SK-N-DZ (cell line): ENCODE data around the gene ZNF845.
"Not testable (repeated sequence)": the region's sequence is repeated elsewhere in the genome, so short reads cannot be mapped to it uniquely, and the experiment has no call there.

Experiments used
- DNase-seq: peaks from one replicate; pipeline ENCODE4 v3.0.0-alpha.2; 2015; ENCODE audit warnings: low spot score

Gene ZNF845

DNA sequence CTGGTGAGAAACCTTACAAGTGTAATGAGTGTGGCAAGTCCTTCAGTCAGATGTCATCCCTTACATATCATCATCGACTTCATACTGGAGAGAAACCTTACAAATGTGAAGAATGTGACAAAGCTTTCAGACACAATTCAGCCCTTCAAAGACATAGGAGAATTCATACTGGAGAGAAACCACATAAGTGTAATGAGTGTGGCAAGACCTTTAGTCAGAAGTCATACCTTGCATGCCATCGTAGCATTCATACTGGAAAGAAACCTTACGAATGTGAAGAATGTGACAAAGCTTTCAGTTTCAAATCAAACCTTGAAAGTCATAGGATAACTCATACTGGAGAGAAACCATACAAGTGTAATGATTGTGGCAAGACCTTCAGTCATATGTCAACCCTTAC, 47.8 kb downstream of the ZNF845 start:
- DNase-seq, result no peak

DNA sequence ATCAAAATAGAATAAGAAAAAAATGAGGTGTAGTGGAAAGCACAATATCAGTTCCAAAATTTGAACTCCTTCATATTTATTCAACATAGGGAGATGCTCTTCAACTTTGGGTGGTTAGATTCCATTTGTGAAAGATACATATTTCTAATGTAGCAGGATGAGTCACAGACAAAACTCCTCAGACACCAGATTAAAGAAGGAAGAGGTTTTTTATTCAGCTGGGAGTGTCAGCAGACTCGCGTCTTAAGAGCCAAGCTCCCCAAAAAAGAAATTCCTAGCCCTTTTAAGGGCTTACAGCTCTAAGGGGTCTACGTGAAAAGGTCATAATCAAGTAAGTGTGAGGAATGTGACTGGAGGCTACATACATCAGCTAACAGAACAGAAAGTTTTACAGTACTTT, 54.6 kb downstream of the ZNF845 start:
- no peak for DNase-seq

DNA sequence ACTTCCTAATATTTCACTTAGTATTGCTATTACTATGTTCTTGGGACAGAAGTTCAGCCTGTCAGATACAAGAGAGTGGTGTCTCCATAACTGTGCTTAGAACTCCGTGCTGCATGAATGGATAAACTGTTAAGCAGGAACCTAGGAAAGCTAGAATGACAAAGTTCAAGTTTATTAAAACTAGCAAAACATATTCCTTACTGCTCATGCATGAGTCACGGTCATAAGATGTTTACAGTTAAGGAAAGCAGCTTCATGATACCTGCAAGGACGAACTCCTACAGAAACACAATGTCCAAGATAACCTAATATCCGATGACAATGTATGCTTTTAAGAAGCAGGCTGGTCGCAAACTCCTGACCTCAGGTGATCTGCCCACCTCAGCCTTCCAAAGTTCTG, 55.4 kb downstream of the ZNF845 start:
- no peak for DNase-seq

DNA sequence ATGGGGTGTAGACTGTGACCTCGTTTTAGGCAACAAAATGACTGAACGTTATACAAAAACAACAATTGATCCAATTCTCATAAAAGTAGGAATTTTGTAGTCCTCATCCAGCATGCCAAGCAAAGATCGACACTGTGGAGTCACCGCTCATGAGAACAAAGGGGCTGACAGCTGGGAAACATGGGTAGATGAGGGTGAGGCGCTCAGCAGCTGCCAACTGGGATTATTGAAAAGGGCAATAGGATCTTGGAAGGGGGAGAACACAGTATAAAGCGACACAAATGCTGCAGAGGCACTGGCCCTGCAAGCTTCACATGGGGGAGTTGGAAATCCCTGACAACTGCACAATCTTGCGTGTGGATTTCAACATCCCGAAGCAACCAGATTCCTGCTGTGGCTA, 56.0 kb downstream of the ZNF845 start:
- no peak for DNase-seq

DNA sequence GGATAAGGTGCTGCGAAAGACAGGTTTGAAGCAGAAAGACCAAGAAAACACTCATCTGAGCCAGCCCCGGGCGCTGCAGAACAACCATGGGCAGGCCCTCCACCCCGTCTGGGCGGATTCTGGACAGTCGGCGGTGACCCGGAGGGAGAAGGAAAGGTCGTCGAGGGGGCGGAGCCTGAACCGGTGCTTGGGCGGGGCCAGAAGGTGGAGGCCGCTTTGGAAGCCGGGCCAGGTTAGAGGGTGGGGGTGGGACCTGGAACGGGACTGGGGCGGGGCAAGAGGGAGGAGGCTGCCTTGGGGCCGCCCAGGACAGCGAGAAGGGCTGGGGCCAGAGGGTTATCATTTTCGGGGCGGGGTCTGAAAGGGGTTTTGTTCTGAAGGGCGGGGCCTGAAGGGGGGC, 56.4 kb downstream of the ZNF845 start:
- DNase-seq, result no peak

DNA sequence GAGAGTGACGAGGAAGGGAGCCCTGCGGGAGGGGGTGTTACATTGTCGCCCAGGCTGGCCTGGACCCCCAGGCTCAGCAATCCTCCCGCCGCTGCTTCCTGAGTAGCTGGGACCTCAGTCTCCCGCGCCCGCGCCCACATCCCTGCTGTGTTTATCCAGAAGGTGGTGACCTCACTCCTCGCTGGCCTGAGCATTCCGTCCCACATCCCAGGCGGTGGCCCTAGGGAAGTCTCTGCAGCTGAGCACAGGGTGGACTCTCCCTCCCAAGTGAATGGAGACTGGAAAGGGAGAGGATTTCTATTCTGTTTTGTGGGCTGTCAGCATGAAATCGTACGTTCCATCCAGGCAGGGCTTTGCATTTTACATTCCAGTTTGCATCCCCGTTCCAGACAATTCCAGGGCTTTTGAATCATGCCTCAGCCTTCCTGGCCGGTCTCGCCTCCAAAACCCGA, 61.0 kb downstream of the ZNF845 start:
- peak; percentile 63 for DNase-seq

DNA sequence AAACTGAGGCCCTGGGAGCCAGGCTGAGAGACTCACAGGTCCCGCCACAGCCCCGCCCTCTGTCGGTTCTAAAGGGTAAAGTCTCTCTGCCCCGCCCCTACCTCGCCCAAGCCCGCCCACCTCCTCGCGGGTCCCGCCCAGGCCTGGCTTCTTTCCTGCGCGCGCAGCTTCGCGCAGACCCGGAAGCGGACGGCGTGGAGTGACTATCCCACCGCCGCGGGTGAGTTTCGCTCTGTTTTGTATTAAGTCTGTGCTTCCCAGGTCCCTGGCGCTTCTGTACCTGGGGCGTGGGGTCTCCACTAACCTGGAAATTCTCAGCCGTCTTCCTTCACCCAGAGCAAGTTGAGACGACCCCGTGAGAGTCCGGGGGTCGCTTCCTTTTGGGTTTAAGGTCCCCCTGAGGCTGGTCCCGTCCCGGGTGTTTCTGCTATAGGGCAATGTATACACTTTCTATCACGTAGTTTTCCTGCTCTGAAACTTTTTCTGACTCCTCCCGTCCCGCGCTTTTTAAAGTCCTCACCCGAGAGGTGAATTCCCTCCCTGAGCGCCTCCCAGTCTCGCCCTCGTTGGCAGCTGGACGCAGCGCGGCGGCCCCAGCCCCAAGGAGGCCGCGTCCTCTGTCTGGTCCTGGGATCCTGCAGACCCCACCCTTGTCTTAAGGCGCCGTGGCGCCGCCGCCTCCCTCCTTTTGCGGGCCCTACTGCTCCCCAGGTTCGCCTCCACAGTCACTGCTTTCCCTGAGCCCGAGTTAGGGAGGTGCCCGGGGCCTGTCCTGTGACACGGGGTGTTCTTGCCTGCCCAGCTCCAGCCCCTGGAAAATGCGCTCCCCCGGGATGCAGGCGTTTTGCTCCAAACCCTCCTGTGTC, 61.7 kb downstream of the ZNF845 start, which contains the start of gene ZNF765:
Gene ZNF765, plus strand, starts transcription at position 176 of the 866 bp plus-strand sequence. CDS start 2,867 bp downstream, outside the sequence.
- peak; percentile 79 for DNase-seq

DNA sequence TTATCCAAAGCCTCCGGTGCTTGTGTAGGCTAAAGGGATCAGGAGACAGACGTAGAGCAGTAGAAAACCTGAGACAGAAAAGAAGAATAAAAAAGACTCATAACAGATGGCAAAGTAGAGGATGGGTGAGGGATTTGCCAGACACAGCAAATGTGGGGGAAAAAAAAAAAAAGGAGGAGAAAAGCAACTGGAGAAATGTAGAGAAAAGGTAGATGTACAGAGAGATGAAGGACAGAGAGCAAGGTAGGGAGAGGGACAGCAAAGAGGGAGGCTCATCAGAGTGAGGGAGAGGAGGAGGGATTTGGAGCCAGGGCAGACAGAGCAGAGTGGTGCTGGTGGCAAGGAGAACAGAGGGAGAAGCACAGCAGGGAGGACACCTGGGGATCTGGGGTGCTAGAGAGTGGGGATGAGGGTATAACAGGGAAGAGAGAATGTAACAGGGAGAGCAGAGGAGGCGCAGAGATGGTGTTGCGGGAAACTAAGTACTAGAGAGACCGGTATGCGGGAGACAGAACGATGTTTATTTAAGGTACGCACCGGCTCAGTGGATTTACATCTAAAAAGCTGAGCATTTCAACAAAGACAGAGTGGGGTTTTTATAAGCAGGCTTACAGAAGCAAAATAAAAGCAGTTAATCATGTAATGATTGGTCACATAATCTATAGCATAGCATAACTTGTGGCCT, 62.4 kb downstream of the ZNF845 start:
- DNase-seq, result not testable (repeated sequence)

DNA sequence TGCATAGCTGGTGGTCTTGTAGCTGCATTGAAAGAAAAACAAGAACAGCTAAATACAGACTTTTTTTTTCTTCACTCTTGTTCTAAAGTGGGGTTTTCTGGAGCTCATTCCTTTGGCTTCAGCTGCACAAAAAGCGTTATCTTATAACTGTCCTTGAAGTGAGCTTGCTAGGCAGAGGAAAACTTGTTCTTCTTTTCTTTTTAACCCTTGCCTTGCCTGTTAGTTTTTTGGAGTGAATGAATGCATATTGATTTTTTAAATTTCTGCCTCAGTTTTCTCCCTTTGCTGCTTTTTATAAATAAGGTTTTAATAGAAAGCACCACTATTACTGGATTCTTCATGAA, 62.9 kb downstream of the ZNF845 start:
- DNase-seq, result no peak

DNA sequence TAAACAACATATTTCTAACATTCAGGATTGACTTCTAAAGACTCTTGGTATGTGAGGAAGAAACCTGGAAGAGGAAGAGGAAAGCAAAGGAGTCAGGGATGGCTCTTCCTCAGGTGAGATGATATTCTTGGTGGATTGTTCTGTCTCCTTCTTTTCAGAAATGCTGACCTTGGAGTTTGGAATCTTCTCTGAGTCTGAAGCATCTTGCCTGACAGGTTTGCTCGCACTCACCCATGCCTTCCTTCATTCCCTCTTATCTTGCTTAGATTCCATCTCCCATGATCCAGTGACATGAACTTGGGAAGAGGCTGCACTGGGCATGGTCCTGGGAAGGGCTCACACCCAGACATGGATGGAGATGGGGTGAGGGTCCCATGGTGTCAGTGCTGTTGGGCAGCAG, 64.4 kb downstream of the ZNF845 start:
- DNase-seq, result not testable (repeated sequence)
